ENCODE results near the gene NOTCH1. TPM values are rescaled to one million over a fixed set of nuclear protein-coding genes. Genes with fewer than 3 reads are reported as not detected.

NOTCH1 gene
- total RNA-seq, 1 donor from 2014 or later = 134 TPM

- no peak for DNase-seq (ENCODE audit: low spot score)
These were observed 28.7 kb downstream of the NOTCH1 start for GRCh38 chr9:136517012-136517743.

DNA sequence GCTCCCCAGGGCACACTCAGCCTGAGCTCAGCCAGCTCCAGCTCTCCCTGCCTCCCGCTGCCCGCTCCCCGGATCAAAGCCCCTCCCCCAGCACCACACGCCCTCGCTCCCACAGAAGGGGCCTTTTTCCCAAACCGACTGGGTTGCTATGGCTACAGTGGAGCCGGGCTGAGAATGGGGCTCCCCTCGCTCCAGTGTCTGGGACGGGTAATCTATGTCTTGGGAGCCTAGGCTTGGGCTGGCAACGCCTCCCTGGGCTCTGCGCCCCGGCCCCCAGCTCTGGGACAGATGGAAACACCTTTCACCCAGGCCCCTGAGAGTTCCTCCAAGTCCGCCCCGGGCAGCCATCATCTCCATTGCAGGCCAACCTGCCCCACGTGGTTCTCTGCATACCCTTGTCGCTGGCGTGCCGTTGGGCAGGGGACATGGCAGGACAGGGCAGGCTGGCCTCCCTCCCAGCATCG lies 29.6 kb downstream of the NOTCH1 start:
- no peak for DNase-seq (ENCODE audit: low spot score)

DNA sequence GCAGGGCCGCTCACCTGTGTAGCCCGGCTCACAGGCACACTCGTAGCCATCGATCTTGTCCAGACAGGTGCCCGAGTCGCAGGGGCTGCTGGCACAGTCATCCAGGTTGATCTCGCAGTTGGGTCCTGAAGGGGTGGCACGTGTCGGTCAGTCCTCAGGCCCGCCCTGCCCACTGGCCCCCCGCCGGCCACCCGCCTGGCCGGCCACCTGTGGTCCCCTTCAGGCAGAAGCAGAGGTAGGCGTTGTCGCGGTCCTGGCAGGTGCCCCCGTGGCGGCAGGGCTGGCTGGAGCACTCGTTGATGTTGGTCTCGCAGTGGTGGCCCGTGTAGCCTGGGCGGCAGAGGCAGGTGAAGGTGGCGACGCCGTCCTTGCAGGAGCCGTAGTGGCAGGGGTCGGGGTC lies 30.6 kb downstream of the NOTCH1 start:
- DNase-seq (ENCODE audit: low spot score) = no peak

DNA sequence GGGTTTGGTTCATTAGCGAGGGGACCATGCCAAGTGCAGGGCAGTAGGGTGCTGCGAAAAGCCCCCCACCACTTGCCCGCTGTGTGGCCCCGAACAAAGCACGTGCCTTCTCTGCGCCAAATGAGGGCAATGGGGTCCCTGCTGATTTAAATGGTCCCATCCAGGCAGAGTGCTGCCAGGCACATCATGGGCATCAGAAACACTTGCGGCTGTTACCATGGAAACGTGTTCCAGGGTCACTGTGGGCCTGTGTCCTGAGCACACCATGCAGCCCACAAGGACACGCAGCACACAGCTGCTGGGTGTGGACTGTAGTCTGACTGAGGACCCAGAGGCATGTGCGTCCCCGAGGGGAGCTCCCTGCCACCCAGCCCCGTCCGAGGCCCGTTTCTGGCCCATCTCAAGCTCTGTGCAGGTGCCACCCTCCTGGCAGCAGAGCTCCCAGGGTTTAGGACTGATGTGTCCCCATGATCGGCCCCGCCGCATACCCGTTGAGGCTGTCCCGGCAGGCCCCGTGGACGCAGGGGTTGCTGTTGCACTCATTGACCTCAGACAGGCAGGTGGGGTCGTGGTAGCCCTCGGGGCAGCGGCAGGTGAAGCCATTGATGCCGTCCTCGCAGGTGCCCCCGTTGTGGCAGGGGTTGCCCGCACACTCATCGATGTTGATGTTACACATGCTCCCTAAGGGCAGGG lies 31.7 kb downstream of the NOTCH1 start:
- no peak for DNase-seq (ENCODE audit: low spot score)

- no peak for DNase-seq (ENCODE audit: low spot score)
These were observed 32.7 kb downstream of the NOTCH1 start for GRCh38 chr9:136513191-136513590.

DNA sequence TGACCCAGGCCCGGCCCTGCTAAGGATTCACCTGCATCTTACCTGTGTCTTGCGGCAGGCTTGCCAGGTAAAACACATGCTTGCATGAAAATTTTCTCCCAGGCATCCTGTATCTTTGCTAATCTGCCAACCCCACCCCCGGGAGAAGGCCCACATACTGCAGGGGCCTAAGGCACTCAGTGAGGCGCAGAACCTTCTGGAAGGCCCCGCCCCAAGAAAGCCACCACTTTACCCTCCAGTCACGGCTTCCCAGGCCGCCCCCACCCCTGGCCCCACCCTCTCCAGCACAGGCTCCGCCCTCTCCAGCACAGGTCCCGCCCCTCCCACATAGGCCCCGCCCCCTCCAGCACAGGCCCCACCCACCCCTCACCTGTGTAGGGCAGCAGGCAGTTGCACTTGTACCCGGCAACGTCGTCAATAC lies 33.2 kb downstream of the NOTCH1 start:
- DNase-seq (ENCODE audit: low spot score) = no peak

GRCh38 chr9:136511670-136512592 lies 33.9 kb downstream of the NOTCH1 start:
- no peak for DNase-seq (ENCODE audit: low spot score)

DNA sequence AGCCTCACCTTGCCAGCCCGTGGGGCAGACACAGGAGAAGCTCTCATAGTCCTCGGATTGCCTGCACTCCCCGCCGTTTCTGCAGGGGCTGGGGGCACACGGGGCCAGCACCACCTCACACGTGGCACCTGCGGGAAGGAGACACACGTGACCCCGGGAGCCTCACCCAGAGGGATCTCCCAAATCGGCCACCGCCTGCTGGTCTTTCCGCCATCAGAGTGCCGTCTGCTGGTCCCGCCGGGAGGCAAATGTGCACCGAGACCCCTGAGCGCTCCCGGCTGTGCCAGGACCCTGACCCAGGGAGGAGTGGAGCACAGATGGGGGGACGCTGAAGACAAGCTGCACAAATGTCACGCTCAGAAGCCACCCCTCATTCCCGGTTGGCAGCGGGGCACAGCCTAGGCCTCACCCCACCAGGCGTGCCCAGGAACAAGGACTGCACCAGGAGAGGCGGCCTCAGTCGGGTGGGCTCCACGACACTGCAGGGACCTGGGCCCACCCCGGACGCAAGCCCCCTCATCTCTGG lies 34.6 kb downstream of the NOTCH1 start:
- no peak for DNase-seq (ENCODE audit: low spot score)

DNA sequence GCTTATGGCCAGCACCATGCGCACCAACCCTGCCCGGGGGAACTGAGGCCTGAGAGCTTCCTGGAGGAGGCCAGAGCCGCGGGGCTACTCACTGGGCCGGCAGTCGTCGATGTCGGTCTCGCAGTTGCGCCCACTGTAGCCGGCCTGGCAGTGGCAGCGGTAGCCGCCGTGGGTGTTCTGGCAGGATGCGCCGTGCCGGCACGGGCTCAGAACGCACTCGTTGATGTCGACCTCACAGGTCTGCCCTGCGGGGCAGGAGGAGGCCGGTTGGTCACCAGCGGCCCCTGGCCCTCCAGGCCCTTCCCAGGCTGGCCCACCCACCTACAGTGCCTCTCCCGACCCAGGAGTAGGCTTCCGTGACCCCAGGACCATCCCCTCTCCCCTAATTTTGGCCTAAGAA lies 35.3 kb downstream of the NOTCH1 start:
- no peak for DNase-seq (ENCODE audit: low spot score)

GRCh38 chr9:136509549-136509948 lies 36.3 kb downstream of the NOTCH1 start:
- DNase-seq (ENCODE audit: low spot score) = no peak

- no peak for DNase-seq (ENCODE audit: low spot score)
These were observed 36.9 kb downstream of the NOTCH1 start for GRCh38 chr9:136508729-136509500.

- DNase-seq (ENCODE audit: low spot score) = no peak
These were observed 37.9 kb downstream of the NOTCH1 start for GRCh38 chr9:136507992-136508375.

DNA sequence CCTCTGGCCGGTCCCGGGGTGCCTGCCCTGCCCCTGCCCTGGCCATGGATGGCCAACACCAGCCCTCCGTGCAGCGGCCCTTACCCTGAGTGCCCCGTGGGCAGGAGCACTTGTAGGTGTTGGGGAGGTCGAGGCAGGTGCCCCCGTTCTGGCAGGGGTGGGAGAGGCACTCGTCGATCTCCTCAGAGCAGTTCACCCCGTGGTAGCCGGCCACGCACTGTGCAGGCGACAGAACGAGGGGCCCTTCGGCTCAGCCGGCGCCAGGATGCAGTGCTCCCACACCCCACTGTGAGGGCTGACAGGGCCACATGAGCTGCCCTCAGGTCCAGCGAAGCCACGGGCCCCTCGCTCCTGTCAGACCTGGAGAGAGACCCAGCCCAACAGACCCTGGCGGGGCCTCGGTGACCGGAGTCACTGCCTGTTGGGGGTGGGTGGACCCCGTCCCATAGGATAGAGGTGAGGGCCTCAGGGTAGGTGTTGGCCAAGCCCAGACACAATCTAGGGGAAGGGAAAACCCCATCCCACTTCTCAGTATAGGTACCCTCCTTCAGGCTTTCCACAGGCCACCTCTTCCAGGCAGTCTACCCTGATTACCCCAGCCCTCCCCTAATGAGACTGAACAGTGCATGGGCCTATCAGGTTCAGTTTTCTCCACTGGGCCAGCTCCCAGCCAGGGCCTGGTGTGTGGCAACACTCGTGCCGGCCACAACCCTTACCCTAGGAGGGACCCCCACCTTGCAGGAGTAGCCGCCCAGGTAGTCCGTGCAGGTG lies 38.4 kb downstream of the NOTCH1 start:
- no peak for DNase-seq (ENCODE audit: low spot score)

GRCh38 chr9:136506425-136506824 lies 39.4 kb downstream of the NOTCH1 start:
- DNase-seq (ENCODE audit: low spot score) = no peak

DNA sequence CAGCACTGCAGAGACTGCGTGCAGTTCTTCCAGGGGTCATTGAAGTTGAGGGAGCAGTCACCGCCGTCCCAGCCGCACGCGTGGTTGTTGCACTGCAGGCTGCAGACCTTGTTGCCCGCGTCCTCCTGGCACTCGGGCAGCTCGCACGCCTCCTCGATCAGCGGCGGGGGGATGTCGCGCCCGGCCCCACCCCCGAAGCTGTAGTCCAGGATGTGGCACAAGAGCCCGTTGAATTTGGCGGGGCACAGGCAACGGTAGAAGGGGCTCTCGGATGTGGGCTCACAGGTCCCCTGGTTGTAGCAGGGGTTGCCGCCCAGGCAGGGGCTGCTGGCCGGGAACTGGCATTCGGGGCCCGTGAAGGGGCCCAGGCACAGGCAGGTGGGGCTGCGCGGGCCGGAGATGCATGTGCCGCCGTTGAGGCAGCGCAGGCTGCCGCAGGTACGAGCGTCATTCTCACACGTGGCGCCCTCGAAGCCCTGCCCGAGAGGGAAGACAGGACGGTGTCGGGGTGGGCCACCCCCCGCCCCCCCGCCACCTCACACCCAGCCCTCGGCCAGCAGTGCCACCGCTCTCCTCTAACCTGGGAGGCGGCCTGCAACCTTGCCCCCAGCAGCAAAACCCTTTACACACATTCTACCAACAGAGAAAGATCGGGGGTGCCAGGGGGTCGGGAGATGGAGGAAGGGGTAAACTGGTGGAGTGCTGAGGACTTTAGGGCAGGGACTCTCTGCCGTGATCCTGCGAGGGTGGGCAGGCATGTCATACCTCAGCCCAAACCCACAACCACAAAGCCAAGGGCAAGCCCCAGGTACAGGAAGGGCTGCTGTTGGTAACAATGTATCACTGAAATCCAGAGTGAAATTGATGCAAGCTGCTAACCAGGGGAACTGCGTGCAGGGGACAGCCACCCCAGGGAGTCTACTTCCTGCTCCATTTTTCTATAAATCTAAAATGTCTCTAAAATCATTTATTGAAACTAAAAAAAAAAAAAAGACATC lies 40.1 kb downstream of the NOTCH1 start:
- DNase-seq (ENCODE audit: low spot score) = no peak

DNA sequence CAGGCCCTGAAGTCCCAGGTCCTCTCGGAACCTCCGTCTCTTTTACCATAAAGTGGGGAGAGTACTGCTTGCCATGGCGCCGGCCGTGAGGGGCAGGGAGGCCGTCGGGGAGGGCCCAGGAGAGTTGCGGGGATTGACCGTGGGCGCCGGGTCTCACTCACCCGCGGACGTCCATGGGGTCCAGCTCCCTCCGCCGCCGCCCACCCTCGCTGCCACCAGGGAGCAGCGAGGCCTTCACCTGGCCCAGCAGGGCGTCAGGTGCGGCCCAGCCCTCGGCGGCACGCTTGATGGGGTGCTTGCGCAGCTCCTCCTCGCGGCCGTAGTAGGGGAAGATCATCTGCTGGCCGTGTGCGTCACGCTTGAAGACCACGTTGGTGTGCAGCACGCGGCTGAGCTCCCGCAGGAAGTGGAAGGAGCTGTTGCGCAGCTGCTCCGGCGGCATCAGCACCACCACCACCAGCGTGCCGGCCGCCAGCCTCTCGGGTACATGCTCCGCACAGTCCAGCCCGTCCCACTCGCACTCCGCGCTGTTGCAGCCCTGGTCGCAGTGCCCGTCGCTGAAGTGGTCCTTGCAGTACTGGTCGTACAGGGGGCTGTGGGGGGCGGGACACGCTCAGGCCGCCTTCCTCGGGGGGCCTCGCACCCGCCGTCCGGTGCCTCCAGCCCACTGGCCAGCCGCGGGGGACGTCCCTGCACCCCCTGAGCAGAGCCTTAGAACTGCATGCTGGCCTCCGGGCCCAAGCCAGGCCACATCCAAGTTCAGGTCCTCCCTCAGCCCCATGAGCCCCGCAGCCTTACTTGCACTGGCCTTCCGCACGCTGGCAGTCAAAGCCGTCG lies 41.1 kb downstream of the NOTCH1 start:
- no peak for DNase-seq (ENCODE audit: low spot score)

DNA sequence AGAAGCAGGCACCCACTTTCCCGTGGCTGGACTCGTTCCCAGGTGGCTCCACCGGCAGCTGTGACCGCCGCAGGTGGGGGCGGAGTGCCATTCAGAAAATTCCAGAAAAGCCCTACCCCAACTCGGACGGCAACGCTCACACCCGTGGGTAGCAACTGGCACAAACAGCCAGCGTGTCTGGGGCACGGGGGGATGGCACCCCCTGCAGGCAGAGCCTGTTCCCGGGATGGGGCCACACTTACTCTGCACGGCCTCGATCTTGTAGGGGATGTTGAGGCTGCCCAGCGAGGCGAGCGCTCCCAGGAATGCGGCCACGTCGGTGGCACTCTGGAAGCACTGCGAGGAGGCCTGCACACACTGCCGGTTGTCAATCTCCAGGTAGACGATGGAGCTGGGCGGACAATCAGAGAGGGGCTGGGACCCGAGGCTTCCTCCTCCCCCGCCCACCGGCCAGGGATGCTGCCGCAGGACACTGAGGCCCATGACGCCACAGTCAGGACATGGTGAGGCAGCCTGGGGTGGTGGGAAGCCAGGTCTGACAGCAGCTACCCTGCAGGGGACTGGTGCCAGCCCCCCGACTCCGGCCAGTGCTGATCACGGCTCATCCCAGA lies 42.8 kb downstream of the NOTCH1 start:
- DNase-seq (ENCODE audit: low spot score) = no peak

DNA sequence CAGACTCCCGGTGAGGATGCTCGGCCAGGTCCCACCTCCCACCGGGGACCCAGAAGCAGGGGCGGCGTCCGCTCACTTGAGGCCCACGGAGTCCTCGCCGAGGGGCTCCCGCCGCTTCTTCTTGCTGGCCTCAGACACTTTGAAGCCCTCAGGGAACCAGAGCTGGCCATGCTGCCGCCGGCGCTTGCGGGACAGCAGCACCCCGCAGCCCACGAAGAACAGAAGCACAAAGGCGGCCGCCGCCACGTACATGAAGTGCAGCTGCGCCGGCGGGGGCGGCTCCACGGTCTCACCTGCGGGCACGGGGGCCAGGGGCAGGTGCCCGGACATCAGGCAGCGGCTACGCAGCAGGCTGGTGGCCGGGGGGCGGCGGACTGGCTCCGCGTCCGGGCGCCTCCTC lies 43.7 kb downstream of the NOTCH1 start:
- no peak for DNase-seq (ENCODE audit: low spot score)
